ENCODE measurements around the gene GALNTL6. TPM values are rescaled to one million over a fixed set of nuclear protein-coding genes. Genes with fewer than 3 reads are reported as not detected.

Gene GALNTL6
- total and polyA plus RNA-seq, 9 of the 15 experiments (the other 6 are each of a cell fraction or from before 2014, with no cell fraction given) = 0.18 to 0.50 (median 0.29) TPM

- no peak for TF ChIP-seq CTCF (IDR thresholded peaks at IDR 0.05 in 2 of 3, conservative IDR thresholded peaks at IDR 0.05 in 1 of 3; ENCODE audit: insufficient read depth in 2 of 3, low read depth in 1 of 3, low read length in 3 of 3)
- TF ChIP-seq SMARCC2 (IDR thresholded peaks at IDR 0.05; ENCODE audit: low read depth) = 0 out of 2 replicates have a peak, but pooled peaks have one; percentile 26
- peak; percentile 71 for TF ChIP-seq SOX6 (IDR thresholded peaks at IDR 0.05)
- TF ChIP-seq CGGBP1 (CRISPR knock-in tag; IDR thresholded peaks at IDR 0.05) = no peak
- no peak for TF ChIP-seq NCOA1 (IDR thresholded peaks at IDR 0.05; ENCODE audit: low read depth)
- TF ChIP-seq STAT6 (CRISPR knock-in tag; IDR thresholded peaks at IDR 0.05) = no peak
- TF ChIP-seq MAFG (tag; conservative IDR thresholded peaks at IDR 0.05) = no peak
- TF ChIP-seq ATF1 (CRISPR knock-in tag; IDR thresholded peaks at IDR 0.05) = no peak
- peak; percentile 62 for TF ChIP-seq ATF1 (tag; IDR thresholded peaks at IDR 0.05)
- TF ChIP-seq CBFA2T3 (IDR thresholded peaks at IDR 0.05) = peak; percentile 81
- TF ChIP-seq NR2C2 (CRISPR knock-in tag; IDR thresholded peaks at IDR 0.05) = no peak
- peak; percentile 43; the same call in 1 of the 2 replicates for TF ChIP-seq NR2C2 (tag; IDR thresholded peaks at IDR 0.05)
- no peak for TF ChIP-seq HNRNPK (IDR thresholded peaks at IDR 0.05; ENCODE audit: low read depth, low read length, poor library complexity, severe bottlenecking)
- TF ChIP-seq IRF9 (tag; IDR thresholded peaks at IDR 0.05) = no peak
- no peak for TF ChIP-seq SLC30A9 (CRISPR knock-in tag; IDR thresholded peaks at IDR 0.05)
- TF ChIP-seq ZC3H11A (IDR thresholded peaks at IDR 0.05; ENCODE audit: low read depth, low read length) = no peak
- no peak for TF ChIP-seq ZC3H4 (CRISPR knock-in tag; IDR thresholded peaks at IDR 0.05; ENCODE audit: borderline replicate concordance)
- no peak for TF ChIP-seq NBN (IDR thresholded peaks at IDR 0.05; ENCODE audit: low read depth)
- no peak for TF ChIP-seq ZNF589 (CRISPR knock-in tag; IDR thresholded peaks at IDR 0.05; ENCODE audit: low read depth)
- TF ChIP-seq SMARCA4 (IDR thresholded peaks at IDR 0.05) = no peak; the same call in 1 of the 2 replicates
- TF ChIP-seq ZNF280B (CRISPR knock-in tag; IDR thresholded peaks at IDR 0.05) = no peak
- TF ChIP-seq BACH1 (tag; IDR thresholded peaks at IDR 0.05) = no peak
- TF ChIP-seq CHCHD3 (CRISPR knock-in tag; IDR thresholded peaks at IDR 0.05) = no peak
Measured at GRCh38 chr4:172992648-172993378, 1179.6 kb downstream of the GALNTL6 start (continued).

All from K562 (cell line).